NCI-H524 (cell line): ENCODE measurements around the gene TLR9.

ENCODE experiments used
- DNase-seq, 2 experiments: peaks; one replicate each; lab custom pipeline; 2025; lab: John Stamatoyannopoulos, UW

The TLR9 gene

DNA sequence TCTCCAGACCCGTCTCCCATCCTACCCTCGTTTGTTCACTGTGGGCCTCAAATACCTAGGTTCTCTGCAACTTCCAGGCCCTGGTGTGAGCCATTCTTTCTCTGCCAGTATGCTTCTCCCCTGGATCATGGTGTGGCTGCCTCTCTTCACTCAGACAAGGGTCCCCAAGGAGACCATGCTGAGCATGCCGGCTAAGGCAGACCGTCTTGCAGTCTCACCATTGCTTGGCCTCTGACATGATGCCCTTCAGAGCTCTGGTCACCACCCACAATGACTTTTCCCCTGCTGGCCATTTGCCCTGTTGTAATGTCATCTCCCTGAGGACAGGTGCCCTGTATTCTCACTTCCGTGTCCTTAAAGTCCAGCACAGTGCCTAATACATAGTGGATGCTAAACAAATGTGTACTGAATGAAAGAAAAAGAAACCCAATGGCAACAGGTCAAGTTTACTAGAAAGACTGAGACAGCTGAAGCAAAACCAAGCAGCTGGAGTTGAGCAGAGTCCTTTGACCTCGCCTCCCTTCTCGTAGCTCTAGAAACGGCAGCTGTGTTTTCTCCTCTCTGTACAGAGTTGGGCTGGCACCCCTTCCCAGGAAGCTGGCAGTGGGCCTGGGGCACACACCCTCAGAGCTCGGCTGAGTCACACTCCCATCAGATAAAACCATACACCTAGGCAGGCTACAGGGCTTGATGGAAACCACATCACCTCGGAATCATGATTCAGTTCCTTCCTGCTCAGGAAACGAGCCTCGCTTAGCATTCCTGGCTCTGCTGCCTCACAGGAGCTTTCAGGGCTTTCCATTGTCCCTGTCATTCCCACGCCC lies 8.6 kb downstream of the TLR9 start:
- no peak for DNase-seq

DNA sequence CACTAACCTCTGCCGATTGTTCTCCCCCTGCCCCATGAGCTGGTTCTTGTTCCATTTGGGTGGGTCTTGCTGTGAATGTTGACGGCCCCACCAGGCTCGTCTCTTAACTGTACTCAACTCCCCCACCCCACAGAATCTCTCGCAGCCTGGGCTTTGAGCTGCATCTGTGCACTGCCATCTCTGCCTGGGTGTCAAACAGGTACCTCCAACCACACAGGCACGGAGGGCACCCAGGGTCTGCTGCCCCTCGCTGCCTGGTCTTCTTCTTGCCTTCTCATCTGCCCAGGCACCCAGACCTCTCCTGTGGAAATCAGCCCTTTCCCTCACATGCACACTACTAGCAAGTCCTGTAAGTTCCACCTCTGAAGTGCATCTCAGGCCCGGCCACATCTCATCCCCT lies 10.1 kb downstream of the TLR9 start:
- DNase-seq: no peak

DNA sequence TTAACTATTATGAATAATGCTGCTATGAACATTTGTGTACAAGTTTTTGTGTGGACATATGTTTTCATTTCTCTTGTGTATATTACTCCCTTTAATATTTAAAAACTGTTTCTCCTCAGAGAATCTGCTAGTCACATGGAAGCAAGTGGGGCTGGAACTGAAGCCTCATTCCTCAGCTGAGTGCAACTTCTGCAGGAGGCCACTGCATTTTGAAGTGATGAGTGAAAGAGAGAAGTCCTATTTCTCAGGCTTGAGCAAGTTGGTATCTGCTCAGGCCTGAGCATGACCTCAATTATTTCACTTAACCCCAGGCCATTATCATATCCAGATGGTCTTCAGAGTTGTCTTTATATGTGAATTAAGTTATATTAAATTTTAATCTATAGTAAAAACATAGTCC lies 11.5 kb downstream of the TLR9 start:
- DNase-seq: no peak

DNA sequence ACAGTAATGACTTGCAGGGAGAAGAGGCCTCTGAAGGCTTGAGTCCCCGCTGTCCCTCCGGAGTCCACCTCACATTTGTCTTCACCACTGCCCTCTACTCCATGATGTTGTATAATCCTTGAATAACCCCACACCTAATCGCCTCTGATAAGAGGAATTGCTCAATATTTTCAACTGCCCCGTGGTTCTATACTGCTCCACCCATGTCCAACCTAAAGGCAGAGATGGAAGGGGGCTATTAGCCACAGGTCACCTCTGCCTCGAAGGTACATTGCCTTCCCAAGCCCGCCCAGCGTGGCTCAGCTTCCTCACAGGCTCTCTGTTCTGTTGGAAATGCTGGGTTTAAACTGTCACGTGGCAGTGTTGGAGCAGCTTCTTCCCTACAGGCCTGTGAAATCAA lies 12.4 kb downstream of the TLR9 start:
- DNase-seq: no peak

DNA sequence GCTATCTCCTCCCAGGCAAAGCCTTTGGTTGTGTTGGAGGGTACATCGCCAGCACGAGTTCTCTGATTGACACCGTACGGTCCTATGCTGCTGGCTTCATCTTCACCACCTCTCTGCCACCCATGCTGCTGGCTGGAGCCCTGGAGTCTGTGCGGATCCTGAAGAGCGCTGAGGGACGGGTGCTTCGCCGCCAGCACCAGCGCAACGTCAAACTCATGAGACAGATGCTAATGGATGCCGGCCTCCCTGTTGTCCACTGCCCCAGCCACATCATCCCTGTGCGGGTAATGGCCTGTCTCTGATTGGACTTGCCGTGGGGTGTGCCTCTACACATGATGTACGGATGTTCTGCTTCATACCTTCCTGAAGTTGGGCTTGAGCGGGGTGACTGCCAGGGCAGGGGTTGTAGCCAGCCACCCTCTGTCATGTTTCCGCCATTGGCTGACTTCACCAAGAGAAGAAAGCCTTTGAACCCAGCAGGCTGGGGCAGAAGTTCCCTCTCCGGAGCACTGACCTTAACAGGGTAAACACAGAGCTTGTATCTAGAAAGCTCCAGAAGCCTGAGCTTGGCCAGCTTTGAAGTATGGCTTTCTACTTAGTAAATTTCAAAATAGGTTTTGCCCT lies 14.1 kb downstream of the TLR9 start:
- no peak for DNase-seq

DNA sequence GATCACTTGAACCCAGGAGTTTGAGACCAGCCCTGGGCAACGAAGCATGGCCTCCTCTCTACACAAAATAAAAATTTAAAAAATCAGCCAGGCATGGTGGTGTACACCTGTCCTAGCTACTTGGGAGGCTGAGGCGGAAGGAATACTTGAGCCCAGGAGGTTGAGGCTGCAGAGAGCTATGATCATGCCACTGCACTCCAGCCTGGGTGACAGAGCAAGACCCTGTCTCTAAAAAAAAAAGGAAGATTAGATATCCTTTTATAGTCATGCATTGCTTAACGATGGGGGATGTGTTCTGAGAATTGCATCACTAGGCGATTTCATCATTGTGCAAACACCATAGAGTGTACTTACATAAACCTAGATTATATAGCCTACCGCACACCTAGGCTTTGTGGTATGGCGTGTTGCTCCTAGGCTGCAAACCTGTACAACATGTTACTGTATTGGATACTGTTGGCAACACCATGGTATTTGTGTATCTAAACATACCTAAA lies 14.8 kb downstream of the TLR9 start:
- DNase-seq: no peak

DNA sequence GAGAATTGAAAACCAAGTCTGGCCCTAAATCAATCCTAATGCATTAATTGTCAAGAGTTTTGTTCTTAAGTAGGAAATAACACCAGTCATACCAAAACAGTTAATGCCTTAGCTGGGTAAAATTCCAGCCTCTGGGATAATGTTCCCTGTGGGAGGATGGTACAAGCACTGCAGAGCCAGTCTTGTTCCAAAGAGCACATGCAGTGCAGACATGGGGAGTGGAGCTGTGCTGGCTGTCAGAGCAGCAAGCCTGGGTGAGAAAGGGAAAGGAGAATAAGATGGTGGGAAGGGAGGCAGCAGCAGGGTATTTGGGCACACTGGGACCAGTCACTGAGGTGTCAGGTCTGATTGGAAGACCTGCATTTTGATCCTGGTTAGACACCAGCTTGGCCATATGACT lies 15.4 kb downstream of the TLR9 start:
- DNase-seq: no peak

DNA sequence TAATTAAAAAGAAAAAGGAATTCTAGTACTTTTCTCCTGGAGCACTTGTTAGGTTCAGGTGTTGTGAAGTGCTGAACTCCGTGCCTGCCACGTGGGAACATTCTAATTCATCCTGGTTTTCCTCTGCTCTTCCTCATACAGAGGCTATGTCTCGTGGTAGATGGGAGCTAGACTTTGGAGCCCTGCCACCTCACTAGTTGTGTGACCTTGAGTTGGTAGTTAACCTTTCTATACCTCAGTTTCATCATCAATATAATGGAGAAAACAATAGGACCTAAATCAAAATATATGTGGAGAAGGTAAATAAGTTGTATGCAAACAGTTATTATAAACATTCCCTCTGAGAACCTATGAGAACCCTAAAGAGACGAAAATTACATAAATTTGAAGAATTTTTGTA lies 16.9 kb downstream of the TLR9 start:
- DNase-seq: no peak

DNA sequence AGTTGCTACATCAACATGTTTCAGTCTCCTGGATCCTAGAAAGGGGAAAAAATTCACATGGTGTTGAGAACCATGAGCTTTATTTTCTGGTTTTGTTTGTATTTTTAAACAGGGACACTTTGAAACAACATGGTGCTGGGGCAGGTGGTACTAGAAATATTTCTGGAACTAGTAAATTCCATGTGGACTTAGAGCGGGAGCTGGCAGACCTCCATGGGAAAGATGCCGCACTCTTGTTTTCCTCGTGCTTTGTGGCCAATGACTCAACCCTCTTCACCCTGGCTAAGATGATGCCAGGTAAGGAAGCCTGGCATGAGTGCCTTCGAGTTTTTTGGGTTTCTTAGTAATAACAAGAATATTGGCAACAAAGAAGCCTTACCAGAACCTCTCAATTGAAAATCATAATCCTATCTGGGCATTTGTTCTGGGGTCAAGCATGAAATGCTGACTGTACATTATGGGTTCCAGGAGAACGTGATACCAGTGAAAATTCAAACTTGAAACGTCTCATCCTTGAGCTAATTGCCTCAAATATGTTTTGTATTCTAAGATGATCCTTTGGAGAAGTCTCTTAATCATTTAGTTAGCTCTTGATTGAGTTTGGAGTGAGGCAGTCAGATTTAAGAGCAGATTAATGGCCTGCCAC lies 19.6 kb downstream of the TLR9 start:
- no peak for DNase-seq

DNA sequence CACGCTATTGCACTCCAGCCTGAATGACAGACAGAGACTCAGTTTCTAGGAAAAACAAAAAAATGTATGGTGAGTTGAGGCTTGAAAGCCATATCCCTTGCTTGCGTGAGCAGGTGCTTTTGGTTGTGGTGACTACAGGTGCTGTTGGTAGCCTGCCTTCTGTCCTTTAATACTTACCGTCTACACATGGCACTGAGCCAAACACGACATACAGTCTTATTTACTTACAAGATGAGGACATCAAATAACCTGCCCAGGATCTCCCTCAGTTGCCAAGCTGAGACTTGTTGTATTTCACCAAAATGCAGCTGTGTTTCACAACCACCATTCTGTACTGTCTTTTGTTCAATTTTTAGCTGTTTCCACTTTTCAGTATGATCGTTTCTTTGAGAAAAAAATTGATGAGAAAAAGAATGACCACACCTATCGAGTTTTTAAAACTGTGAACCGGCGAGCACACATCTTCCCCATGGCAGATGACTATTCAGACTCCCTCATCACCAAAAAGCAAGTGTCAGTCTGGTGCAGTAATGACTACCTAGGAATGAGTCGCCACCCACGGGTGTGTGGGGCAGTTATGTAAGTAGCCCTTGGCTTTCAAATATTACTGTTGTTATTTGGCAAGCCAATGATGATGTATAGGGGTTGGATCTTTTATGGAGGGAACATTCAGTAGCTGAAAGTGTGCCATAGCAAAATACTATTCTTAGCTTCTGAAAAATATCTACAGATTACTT lies 20.9 kb downstream of the TLR9 start:
- no peak for DNase-seq

DNA sequence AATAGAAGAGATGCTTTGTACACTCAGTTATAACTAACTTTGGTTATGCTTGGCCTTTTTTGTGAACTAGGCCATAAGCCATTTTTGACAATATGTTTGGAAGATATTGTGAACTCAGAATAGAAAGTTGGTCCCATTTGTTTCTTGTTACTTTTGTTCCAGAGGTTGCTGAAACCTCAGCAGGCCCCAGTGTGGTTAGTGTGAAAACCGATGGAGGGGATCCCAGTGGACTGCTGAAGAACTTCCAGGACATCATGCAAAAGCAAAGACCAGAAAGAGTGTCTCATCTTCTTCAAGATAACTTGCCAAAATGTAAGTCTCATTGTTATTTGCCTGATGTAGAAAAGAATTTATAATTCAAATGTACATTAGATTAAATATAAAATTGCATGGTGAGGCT lies 21.7 kb downstream of the TLR9 start:
- DNase-seq: no peak

DNA sequence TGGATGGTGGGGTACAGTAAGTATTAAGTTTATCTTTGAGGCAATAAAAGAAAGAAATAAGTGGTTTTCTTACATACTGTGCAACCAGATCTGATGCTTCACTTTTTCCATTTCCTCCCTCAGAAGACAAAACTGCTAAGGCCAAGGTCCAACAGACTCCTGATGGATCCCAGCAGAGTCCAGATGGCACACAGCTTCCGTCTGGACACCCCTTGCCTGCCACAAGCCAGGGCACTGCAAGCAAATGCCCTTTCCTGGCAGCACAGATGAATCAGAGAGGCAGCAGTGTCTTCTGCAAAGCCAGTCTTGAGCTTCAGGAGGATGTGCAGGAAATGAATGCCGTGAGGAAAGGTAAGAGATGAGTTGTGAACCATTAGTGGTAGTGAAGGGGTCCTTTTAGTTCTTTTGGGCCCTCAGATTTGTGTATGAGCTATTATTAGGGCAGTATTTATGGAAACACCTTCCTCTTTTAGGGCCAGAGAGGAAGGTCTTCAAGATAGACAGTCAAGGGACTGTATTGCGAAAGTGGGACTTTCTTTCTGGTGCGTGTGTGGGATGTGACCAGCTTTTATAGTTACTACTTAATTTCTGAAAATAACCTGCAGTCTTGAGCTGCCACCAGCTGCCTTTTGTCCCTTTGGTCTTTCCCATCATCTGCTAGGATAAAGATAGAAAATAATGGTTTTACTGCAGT lies 22.9 kb downstream of the TLR9 start:
- no peak for DNase-seq

DNA sequence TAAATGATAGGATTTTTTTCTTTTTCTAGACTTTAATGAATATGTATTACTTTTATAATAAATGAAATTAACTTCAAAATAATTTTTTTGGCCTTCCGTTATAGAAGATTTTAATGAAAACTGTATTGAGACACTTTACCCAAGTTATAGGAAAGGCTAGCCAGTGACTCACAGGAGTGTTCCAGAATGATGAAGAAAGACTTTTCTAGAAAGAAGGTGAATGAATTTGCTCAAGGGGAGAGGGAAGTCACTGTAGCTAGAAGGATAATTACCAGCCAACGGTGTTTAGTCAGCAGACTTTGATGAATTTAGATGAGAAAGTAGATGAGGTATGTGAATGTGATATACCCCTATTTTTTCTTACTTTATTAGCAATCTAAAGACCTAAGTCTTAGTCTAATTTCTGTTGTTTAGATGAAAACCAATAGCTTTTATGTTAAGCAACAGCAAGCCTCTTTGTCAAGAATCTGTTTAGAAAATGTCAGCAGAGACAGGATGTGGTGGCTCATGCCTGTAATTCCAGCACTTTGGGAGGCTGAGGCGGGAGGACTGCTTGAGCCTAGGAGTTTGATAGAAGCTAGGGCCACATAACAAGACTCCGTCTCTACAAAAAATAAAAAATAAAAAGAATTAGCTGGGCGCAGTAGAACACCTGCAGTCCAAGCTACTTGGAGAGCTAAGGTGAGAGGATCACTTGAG lies 24.3 kb downstream of the TLR9 start:
- no peak for DNase-seq

DNA sequence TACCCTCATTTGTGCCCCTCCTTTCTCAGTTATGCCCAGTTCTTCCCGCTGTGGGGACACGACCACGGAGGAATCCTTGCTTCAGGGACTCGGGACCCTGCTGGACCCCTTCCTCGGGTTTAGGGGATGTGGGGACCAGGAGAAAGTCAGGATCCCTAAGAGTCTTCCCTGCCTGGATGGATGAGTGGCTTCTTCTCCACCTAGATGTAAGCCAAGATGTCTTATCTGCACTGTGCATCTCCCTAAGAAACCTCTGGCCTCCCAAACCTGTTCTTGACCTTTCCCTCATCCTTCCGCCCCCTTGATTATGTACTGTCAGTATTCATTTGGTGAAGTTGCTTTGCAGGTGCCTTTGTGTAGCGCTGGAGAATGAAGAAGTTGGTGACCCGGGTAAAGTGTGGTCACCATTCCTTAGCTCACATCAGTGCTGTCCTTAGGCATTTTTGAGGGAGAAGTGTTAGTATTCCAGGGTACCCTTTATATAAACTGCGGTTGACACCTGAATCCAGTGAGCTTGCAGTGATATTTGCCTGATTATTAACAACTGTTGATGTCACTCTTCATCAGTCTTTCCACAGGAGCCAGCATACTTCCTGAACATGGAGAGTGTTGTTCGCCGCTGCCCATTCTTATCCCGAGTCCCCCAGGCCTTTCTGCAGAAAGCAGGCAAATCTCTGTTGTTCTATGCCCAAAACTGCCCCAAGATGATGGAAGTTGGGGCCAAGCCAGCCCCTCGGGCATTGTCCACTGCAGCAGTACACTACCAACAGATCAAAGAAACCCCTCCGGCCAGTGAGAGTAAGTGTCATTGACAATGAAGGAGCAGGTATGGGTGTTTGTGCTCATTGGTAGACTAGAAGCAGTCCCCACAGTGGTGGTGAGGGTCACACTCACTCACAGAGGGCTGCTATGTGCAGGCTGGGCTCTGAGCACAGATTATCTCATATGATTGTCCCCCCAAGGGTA lies 26.5 kb downstream of the TLR9 start:
- DNase-seq: no peak

DNA sequence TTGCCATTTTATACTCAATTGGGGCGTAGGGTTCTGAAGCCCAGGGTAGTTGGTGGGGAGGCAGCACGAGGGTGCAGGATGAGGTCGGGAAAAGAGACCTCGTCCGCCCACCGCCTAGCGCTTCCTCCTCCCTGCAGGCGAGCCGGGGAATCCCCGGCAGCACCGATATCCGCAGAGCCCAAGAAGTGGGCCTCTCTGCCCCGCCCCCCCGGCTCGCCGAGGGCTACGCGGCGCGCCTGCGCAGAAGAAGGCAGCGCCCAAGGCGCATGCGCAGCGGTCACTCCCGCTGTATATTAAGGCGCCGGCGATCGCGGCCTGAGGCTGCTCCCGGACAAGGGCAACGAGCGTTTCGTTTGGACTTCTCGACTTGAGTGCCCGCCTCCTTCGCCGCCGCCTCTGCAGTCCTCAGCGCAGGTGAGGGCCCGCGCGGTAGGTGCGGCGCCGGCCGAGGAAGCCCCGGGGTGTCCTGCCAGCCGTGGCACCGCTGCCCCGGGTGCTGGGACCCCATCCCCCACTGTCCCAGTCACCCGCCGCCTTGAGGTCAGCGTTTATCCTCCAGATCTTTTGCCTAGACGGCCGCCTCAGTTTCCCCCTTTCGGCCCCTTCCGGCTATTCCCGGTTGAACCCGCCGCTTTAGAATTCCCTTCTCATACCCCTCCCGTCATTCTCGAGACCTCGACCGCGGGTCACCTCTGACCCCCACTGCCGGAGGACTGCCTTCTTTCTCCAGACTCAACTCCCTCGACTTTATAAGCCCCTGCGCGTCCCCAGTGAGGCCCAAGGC lies 27.4 kb downstream of the TLR9 start, which contains the start of gene ALAS1:
TSS of gene ALAS1 (plus strand) at position 319 of the 784 bp plus-strand sequence. CDS start 1,082 bp downstream, outside the sequence.
- DNase-seq: peak; percentile 77 to 84

DNA sequence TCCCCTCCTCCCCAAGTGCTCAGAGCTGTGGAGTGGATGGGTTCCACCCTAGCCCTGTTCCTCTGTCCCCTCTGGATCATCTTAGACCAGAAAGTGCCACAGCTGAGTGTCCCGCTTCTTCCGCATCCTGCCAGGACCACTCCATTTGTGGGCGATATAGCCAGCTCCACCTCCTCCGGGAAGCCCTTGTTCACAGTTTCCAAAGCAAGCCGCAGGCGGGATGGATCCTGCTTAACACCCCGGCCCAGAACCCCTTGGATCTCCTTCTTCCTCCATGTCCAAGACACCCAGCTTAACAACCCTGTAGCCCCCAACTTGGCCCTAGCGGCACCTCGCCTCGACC lies 28.0 kb downstream of the TLR9 start:
- DNase-seq: no peak

DNA sequence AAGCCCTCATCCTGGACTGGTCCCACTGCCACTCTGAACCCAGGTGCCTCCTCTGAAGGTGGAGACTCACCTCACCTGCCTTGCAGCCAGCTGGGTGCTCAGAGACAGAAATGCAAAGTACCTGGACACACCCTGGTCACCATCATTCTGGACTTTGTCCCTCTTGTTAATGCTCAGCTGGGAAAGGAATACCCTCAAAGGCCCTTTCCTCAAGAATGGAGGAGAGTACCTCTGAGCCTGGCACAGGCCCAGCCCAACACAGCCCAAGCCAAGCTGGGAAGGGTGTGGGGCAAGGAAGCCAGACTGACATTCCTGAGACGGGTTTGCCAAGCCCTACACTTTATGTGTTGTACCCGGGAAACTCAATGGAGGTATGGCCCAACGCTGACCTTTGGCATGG lies 28.5 kb downstream of the TLR9 start:
- no peak for DNase-seq

DNA sequence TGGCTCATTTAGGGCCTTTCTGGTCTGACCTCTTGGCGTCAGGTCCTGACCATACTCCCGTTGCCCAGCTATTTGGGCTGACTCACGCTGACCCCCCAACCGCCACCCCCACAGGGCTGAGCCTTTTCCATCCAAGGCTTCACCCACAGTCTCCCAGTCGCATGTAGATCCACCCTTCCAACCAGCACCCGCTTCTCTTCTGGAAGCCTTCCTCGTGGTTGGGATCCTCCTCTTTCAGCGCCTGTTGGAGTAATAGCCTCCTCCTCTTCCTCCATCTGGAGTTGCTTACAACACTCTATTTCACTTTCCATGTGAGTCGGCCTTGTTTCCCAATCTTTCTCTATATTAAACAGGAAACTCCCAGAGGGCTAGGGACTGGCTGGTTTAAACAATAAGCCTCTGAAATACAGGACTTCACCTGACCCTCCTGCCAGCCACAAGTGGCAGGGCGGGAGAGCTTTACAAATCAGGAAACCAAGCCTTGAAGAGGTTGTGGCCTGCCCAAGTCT lies 29.6 kb downstream of the TLR9 start:
- DNase-seq: no peak

DNA sequence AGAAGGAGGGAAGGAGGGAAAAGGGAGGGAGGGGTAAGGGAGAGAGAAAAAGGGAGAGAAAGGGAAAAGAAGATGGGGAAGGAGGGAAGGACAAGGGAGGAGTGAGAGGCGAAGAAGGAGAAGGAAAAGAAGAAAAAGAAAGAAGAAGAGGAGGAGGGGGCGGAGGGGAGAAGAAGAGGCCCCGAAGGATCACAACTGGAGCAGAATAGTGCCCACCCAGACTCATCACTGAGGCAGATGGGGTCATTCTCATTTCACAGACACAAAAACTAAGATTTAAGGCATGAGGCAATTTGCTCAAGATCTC lies 30.2 kb downstream of the TLR9 start:
- DNase-seq: no peak
